SK-N-SH treated with all-trans-retinoic acid at 6 μM for 48 hours (cell line): ENCODE measurements around the gene LDHAL6A.

Experiments
- ATAC-seq: fragments of 200-7000 bp; cut with Tn5 transposase; 3 replicates; pipeline ENCODE4 v1.9.1; 2020; ENCODE audit warnings: mild to moderate bottlenecking, moderate library complexity
- ARNTL ChIP-seq: fragments of 450-650 bp; formaldehyde crosslinking; IDR thresholded peaks from 2 replicates; pipeline ENCODE4 v1.5.0; 2020; ENCODE audit warnings: low read depth, mild to moderate bottlenecking, moderate library complexity, borderline replicate concordance
- BACH2 ChIP-seq: fragments of 250-450 bp; sonication (Bioruptor Pico); IDR thresholded peaks from 2 replicates; pipeline ENCODE4 v1.9.0; 2021; ENCODE audit warnings: mild to moderate bottlenecking, borderline replicate concordance
- CREB5 ChIP-seq: fragments of 250-450 bp; sonication (Bioruptor Pico); IDR thresholded peaks from 2 replicates; pipeline ENCODE4 v1.5.1; 2020; ENCODE audit warnings: low read depth, mild to moderate bottlenecking, moderate library complexity
- CSDC2 ChIP-seq: fragments of 250-450 bp; sonication (Bioruptor Pico); IDR thresholded peaks from 2 replicates; pipeline ENCODE4 v1.5.0; 2020; ENCODE audit warnings: mild to moderate bottlenecking, moderate library complexity
- ESRRG ChIP-seq: fragments of 250-450 bp; sonication (Bioruptor Pico); IDR thresholded peaks from 2 replicates; pipeline ENCODE4 v1.6.1; 2021; ENCODE audit warnings: mild to moderate bottlenecking
- GLIS3 ChIP-seq: fragments of 250-450 bp; sonication (Bioruptor Pico); IDR thresholded peaks from 2 replicates; pipeline ENCODE4 v1.5.0; 2020; ENCODE audit warnings: mild to moderate bottlenecking, moderate library complexity
- ISL1 ChIP-seq: fragments of 250-450 bp; sonication (Bioruptor Pico); IDR thresholded peaks from 2 replicates; pipeline ENCODE4 v2.1.2; 2022; ENCODE audit warnings: mild to moderate bottlenecking, moderate library complexity
- OSR1 ChIP-seq: fragments of 250-450 bp; sonication (Bioruptor Pico); IDR thresholded peaks from 2 replicates; pipeline ENCODE4 v1.8.0; 2022; ENCODE audit warnings: moderate library complexity, mild to moderate bottlenecking, inconsistent platforms
- POU6F1 ChIP-seq: fragments of 250-450 bp; sonication (Bioruptor Pico); IDR thresholded peaks from 2 replicates; pipeline ENCODE4 v1.8.0; 2021; ENCODE audit warnings: low read depth, mild to moderate bottlenecking, moderate library complexity, borderline replicate concordance
- PPARA ChIP-seq: fragments of 250-450 bp; sonication (Bioruptor Pico); IDR thresholded peaks from 2 replicates; pipeline ENCODE4 v1.5.0; 2020; ENCODE audit warnings: mild to moderate bottlenecking, borderline replicate concordance
- RARB ChIP-seq: fragments of 250-450 bp; sonication (Bioruptor Pico); IDR thresholded peaks from 2 replicates; pipeline ENCODE4 v1.8.0; 2021; ENCODE audit warnings: mild to moderate bottlenecking, moderate library complexity
- SNAI2 ChIP-seq: fragments of 250-450 bp; sonication (Bioruptor Pico); IDR thresholded peaks from 2 replicates; pipeline ENCODE4 v1.5.0; 2020; ENCODE audit warnings: mild to moderate bottlenecking, moderate library complexity
- TCF4 ChIP-seq: fragments of 250-450 bp; sonication (Bioruptor Pico); IDR thresholded peaks from 2 replicates; pipeline ENCODE4 v1.8.0; 2021; ENCODE audit warnings: mild to moderate bottlenecking, moderate library complexity, borderline replicate concordance
- TOX ChIP-seq: fragments of 250-450 bp; sonication (Bioruptor Pico); IDR thresholded peaks from 2 replicates; pipeline ENCODE4 v1.8.0; 2021; ENCODE audit warnings: mild to moderate bottlenecking, moderate library complexity, borderline replicate concordance
- TSHZ2 ChIP-seq: fragments of 250-450 bp; sonication (Bioruptor Pico); IDR thresholded peaks from 2 replicates; pipeline ENCODE4 v1.5.0; 2020; ENCODE audit warnings: mild to moderate bottlenecking, moderate library complexity
- ZC3H10 ChIP-seq: fragments of 250-450 bp; sonication (Bioruptor Pico); IDR thresholded peaks from 2 replicates; pipeline ENCODE4 v1.5.1; 2021; ENCODE audit warnings: mild to moderate bottlenecking, moderate library complexity
- ZFP3 ChIP-seq: fragments of 250-450 bp; sonication (Bioruptor Pico); IDR thresholded peaks from 2 replicates; pipeline ENCODE4 v1.5.0; 2020; ENCODE audit warnings: mild to moderate bottlenecking, moderate library complexity
- ZFP30 ChIP-seq: fragments of 450-650 bp; formaldehyde crosslinking; IDR thresholded peaks from 2 replicates; pipeline ENCODE4 v1.5.0; 2022; ENCODE audit warnings: mild to moderate bottlenecking, moderate library complexity
- ZNF565 ChIP-seq: fragments of 450-650 bp; formaldehyde crosslinking; conservative IDR thresholded peaks from 2 replicates; pipeline ENCODE4 v1.5.0; 2020; ENCODE audit warnings: low read depth, mild to moderate bottlenecking, moderate library complexity
- ZNF70 ChIP-seq: fragments of 450-650 bp; formaldehyde crosslinking; IDR thresholded peaks from 2 replicates; pipeline ENCODE4 v1.5.0; 2020; ENCODE audit warnings: mild to moderate bottlenecking, moderate library complexity
- ZNF8 ChIP-seq: fragments of 450-650 bp; formaldehyde crosslinking; IDR thresholded peaks from 2 replicates; pipeline ENCODE4 v1.5.0; 2020; ENCODE audit warnings: mild to moderate bottlenecking, moderate library complexity
- TF ChIP-seq, protein P1 (sequence below): fragments of 250-450 bp; sonication (Bioruptor Pico); IDR thresholded peaks from 2 replicates; pipeline ENCODE4 v1.5.1; 2021; ENCODE audit warnings: mild to moderate bottlenecking, moderate library complexity
- TF ChIP-seq, protein P2 (sequence below): fragments of 250-450 bp; sonication (Bioruptor Pico); IDR thresholded peaks from 2 replicates; pipeline ENCODE4 v1.8.0; 2020; ENCODE audit warnings: mild to moderate bottlenecking, moderate library complexity, borderline replicate concordance

LDHAL6A gene

DNA sequence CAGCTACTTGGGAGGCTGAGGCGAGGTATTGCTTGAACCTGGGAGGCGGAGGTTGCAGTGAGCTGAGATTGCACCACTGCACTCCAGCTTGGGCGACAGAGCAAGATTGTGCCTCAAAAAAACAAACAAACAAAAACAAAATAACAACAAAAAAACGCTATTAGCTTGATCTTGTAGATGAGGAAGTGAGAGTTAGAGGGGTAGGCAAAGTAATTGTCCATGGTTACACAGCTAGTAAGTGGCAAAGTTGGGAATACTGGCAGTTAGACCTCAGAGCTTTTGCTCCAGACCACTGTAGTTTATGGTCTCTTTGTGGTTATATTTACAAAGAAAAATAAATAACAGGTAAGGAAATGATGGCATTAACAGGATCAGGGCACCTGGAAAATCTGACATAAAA, 28.4 kb upstream of the LDHAL6A start (continued):
- no peak for TF ChIP-seq ZC3H10 (CRISPR knock-in tag)
- TF ChIP-seq, protein P1, sequence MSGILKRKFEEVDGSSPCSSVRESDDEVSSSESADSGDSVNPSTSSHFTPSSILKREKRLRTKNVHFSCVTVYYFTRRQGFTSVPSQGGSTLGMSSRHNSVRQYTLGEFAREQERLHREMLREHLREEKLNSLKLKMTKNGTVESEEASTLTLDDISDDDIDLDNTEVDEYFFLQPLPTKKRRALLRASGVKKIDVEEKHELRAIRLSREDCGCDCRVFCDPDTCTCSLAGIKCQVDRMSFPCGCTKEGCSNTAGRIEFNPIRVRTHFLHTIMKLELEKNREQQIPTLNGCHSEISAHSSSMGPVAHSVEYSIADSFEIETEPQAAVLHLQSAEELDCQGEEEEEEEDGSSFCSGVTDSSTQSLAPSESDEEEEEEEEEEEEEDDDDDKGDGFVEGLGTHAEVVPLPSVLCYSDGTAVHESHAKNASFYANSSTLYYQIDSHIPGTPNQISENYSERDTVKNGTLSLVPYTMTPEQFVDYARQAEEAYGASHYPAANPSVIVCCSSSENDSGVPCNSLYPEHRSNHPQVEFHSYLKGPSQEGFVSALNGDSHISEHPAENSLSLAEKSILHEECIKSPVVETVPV = no peak

GRCh38 chr11:18429332-18429731, 26.3 kb upstream of the LDHAL6A start:
- no peak for TF ChIP-seq CREB5 (CRISPR knock-in tag)
- TF ChIP-seq, protein P2, sequence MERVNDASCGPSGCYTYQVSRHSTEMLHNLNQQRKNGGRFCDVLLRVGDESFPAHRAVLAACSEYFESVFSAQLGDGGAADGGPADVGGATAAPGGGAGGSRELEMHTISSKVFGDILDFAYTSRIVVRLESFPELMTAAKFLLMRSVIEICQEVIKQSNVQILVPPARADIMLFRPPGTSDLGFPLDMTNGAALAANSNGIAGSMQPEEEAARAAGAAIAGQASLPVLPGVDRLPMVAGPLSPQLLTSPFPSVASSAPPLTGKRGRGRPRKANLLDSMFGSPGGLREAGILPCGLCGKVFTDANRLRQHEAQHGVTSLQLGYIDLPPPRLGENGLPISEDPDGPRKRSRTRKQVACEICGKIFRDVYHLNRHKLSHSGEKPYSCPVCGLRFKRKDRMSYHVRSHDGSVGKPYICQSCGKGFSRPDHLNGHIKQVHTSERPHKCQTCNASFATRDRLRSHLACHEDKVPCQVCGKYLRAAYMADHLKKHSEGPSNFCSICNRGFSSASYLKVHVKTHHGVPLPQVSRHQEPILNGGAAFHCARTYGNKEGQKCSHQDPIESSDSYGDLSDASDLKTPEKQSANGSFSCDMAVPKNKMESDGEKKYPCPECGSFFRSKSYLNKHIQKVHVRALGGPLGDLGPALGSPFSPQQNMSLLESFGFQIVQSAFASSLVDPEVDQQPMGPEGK (CRISPR knock-in tag) = no peak
- TF ChIP-seq, protein P1 = no peak
- no peak for TF ChIP-seq GLIS3 (CRISPR knock-in tag)
- TF ChIP-seq TCF4 (CRISPR knock-in tag) = no peak
- TF ChIP-seq CSDC2 = no peak
- TF ChIP-seq SNAI2 (CRISPR knock-in tag) = no peak
- TF ChIP-seq OSR1 (CRISPR knock-in tag) = no peak
- no peak for TF ChIP-seq ZFP30
- TF ChIP-seq RARB (CRISPR knock-in tag) = no peak
- no peak for TF ChIP-seq ARNTL (CRISPR knock-in tag)
- TF ChIP-seq ZFP3 (CRISPR knock-in tag) = no peak
- no peak for TF ChIP-seq ZNF565 (CRISPR knock-in tag)
- TF ChIP-seq POU6F1 (CRISPR knock-in tag) = no peak
- TF ChIP-seq ESRRG (CRISPR knock-in tag) = no peak

GRCh38 chr11:18438691-18439090, 17.0 kb upstream of the LDHAL6A start:
- no peak for ATAC-seq
- TF ChIP-seq ISL1 (CRISPR knock-in tag) (no peak), ZNF565 (CRISPR knock-in tag) (no peak), TOX (no peak), ZNF70 (no peak), ZFP30 (no peak), TSHZ2 (no peak), BACH2 (CRISPR knock-in tag) (no peak), CREB5 (CRISPR knock-in tag) (no peak), GLIS3 (CRISPR knock-in tag) (no peak), ZNF8 (CRISPR knock-in tag) (no peak), ESRRG (CRISPR knock-in tag) (no peak), ARNTL (CRISPR knock-in tag) (no peak), SNAI2 (CRISPR knock-in tag) (no peak), PPARA (no peak)
- TF ChIP-seq, protein P2 (CRISPR knock-in tag) = no peak
- TF ChIP-seq, protein P1 = no peak

More at GRCh38 chr11:18429332-18429731, 26.3 kb upstream of the LDHAL6A start:
- ATAC-seq = no peak
